GM10847 (cell line): ENCODE measurements around the gene FOSL2.

Experiments used
- POLR2A ChIP-seq: IDR thresholded peaks from 2 replicates; pipeline ENCODE4 v1.6.1; 2011; ENCODE audit not compliant: insufficient read length; ENCODE audit errors: extremely low read depth

Gene FOSL2

DNA sequence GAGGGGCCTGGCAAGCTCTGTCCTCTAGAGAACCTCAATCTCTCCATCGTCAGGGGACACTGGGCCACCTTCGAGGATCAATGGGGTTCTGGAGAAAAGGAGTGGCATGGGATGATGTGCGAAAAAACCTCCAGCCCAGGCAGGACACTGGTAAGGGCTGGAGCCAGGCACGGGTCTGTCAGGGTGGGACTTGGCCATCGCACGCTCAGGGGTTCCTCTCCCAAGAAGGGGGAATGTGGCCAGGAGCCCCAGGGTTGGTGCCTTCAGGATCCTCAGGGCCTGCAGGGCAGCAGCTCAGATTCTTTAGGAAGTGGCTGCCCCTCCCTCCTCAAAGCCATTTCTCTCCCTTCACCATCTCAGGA, 56.4 kb downstream of the FOSL2 start:
- TF ChIP-seq POLR2A: no peak

- no peak for TF ChIP-seq POLR2A
These were observed 57.1 kb downstream of the FOSL2 start for GRCh38 chr2:28449488-28450395.

GRCh38 chr2:28450901-28451565, 58.4 kb downstream of the FOSL2 start:
- TF ChIP-seq POLR2A: no peak

DNA sequence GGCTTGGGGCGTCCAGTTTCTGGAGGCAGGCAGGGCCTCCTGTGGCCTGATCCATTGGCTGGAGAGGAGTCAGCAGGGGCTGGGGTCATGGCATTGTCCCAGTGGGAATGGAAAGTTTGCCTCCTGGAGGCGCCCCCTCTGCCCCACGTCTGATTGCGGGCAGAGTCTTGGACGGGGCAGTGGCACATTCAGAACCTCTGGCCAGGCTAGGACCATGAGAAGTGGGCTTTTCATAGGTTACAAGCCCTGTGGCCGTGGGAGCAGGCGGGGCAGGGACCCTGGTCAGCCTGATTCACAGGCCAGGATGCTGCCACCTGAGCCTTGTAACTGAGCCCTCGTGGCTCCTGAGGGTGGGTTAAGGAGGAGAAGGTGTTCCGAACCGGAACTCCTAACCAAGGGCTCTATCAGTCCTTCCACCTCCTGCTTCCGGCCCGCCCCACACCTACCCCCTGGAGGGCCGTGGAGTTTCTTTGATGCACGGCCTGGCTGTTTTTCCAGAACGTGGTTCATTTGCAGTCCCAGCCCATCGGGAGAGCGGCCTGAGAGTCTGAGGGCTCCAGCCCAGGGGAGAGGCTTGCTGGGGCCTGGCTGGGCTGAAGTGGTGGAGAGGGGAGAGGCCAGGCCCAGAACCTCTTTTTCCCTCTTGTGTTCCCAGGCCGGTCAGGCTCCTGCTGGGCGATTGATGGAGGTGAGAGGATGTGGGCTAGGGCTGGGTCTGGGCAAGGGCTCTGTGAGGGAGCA, 59.3 kb downstream of the FOSL2 start:
- no peak for TF ChIP-seq POLR2A

- TF ChIP-seq POLR2A: no peak
These were observed 60.0 kb downstream of the FOSL2 start for GRCh38 chr2:28452534-28453081.

GRCh38 chr2:28453396-28453795, 60.7 kb downstream of the FOSL2 start:
- TF ChIP-seq POLR2A: no peak

GRCh38 chr2:28454016-28454930, 61.6 kb downstream of the FOSL2 start:
- TF ChIP-seq POLR2A: no peak

DNA sequence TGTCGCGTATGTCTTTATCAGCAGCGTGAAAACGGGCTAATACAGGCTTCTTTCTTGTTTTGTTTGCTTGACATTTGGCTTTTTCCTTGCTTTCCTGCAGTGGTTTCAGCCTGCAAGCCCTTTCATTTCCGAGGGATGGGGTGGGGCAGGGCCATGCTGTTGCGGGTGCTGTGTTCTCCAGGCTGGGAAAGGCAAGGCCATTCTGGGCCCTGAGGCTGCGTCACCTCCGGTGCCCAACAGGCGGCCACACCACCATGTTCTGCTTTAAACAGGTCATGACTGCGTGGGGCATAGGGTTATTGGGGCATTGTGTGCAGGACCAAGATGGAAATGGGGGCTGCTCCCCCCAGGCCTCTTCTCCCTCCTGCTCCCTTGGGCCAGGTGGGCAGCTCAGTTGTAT, 64.6 kb downstream of the FOSL2 start:
- TF ChIP-seq POLR2A: no peak

GRCh38 chr2:28461056-28461455, 68.4 kb downstream of the FOSL2 start:
- TF ChIP-seq POLR2A: no peak

DNA sequence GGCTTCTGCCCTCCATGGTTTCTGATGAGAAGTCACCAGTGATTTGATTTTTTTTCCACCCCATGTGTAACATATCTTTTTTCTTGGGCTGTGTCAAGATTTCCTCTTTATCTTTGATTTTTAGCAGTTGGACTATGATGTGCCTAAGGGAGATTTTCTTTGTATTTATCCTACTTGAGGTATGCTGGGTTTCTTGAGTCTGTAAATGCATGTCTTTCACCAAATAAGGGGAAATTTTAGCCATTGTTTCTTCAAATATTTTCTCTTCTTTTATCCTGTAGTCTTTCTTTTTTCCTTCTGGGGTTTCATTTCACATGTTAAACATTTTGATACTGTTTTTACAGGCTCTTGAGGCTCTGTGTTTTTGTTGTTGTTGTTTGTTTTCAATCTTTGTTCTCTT, 69.5 kb downstream of the FOSL2 start:
- TF ChIP-seq POLR2A: no peak

GRCh38 chr2:28463211-28463816, 70.7 kb downstream of the FOSL2 start:
- no peak for TF ChIP-seq POLR2A

- no peak for TF ChIP-seq POLR2A
These were observed 71.2 kb downstream of the FOSL2 start for GRCh38 chr2:28463893-28464292.

DNA sequence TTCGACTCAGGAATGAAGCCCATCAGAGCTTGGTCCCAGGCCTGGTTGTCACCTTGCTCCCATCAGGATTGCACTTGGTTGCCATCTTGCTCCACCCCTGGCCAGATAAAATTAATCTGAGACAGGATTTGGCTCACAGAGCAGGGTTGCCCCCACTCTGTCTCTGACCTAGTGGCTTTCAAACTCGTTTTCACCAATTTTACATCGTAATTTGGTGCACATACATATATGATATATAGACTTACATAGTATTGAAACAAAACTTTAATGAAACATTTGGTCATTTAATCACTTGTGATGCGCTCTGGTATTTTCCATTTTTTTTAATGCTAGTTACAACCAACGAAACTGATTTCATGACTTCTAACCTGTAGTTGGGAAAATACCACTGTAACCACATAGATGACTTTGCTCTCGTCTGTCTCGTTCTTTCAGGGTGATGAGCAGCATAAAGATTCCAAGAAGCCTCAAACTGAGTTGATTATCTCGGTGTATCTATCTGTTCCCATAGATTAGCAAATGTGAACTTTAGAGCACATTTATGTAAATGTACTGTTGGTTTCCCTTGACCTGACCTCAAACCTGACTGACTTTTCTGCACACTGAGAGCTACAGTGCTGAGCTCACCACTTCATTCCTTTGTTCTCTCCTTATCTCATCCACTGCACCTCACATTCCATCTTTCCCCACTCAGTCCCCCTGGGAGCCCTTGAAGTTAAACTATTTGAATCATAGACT, 72.7 kb downstream of the FOSL2 start:
- no peak for TF ChIP-seq POLR2A
